Erythroblast (primary cell): ENCODE measurements around the gene PPID.
"Not testable (repeated sequence)": the region's sequence is repeated elsewhere in the genome, so short reads cannot be mapped to it uniquely, and the experiment has no call there.

Source experiments
- DNase-seq, 2 experiments: peaks; one replicate each; lab custom pipeline; 2025; lab: John Stamatoyannopoulos, UW
- GATA1 ChIP-seq: IDR thresholded peaks from 2 replicates; pipeline ENCODE4 v1.6.1; 2011; ENCODE audit warnings: low read depth, mild to moderate bottlenecking, control low read depth, low read length, moderate library complexity
- POLR2A ChIP-seq: IDR thresholded peaks from 2 replicates; pipeline ENCODE4 v1.6.1; 2011; ENCODE audit warnings: mild to moderate bottlenecking, low read length

Gene PPID

DNA sequence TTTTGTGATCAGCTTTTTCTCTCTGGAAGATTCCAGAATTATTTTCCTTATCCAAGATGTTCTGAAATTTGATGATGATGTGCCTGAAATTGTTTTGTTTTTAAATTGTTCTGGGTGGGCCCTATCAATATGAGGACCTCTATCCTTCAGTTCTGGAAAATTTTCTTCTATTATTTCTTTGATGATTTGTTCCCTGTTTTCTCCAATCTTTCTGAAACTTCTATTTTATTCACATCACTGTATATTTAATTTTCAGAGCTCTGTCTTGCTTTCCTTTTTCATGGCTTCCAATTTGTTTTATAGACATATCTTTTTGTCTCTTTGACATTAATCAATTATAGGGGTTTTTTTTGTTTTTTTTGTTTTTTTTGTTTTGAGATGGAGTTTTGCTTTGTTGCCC lies 33.4 kb upstream of the PPID start:
- TF ChIP-seq POLR2A (no peak), GATA1 (no peak)
- no peak for DNase-seq

GRCh38 chr4:158755819-158756218 lies 32.6 kb upstream of the PPID start:
- DNase-seq = not testable (repeated sequence)

- DNase-seq = no peak
- TF ChIP-seq GATA1 = no peak
- no peak for TF ChIP-seq POLR2A
Observed at GRCh38 chr4:158754385-158755180, 31.4 kb upstream of the PPID start.

GRCh38 chr4:158750379-158750778 lies 27.2 kb upstream of the PPID start:
- TF ChIP-seq GATA1 (no peak), POLR2A (no peak)
- DNase-seq = no peak

DNA sequence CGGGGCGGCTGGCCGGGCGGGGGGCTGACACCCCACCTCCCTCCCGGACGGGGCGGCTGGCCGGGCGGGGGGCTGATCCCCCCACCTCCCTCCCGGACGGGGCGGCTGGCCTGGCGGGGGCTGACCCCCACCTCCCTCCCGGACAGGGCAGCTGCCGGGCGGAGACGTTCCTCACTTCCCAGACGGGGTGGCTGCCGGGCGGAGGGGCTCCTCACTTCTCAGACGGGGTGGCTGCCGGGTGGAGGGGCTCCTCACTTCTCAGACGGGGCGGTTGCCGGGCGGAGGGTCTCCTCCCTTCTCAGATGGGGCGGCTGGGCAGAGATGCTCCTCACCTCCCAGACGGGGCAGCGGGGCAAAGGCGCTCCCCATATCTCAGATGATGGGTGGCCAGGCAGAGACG lies 23.3 kb upstream of the PPID start:
- DNase-seq = not testable (repeated sequence)

DNA sequence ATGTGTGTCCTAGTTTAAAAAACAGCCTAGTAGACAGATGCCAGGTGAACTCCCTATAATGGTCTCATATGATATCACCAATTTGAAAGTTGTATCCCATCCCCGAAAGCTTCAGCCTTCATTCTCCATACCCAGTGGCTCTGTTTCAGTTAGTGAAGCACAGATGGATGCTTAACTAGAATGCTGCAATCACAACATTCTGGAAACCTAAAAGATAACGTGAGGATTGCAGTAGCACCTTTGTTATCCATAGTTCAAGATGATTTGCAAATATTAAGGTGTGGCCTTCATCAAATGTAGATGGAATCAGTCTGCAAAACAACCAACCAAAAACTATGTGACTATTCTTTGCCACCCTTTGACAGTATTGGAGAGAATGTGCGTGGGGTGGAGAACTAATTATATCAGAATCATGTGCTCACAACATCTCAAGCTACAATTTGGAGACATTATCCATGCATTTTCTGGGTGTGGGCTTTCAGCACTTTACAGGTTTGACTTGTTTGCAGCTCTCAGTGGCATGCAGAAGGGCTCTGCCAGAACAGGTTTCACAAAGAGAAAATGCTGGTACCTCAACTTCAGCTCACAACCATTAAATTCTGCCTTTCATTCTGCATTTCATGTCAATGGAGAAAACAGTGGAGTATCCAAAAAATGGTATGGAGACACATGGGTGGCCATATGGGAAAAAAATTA lies 18.3 kb upstream of the PPID start:
- DNase-seq = no peak
- TF ChIP-seq GATA1 (no peak), POLR2A (no peak)

DNA sequence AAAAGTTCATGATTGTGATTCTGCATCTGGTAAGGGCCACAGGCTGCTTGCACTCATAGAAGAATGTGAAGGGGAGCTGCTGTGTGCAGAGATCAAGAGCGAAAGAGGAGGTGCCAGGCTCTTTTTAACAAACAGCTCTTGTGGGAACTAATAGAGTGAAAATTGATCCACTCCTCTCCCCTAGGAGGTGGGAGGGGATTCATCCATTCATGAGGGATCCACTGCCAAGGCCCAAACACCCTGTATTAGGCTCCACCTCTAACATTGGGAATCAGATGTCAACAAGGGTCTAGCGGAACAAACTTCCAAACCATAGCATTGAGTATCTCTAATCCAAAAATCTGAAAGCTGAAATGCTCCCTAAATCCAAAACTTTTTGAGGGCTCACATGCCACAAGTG lies 16.4 kb upstream of the PPID start:
- no peak for TF ChIP-seq GATA1
- no peak for DNase-seq

- TF ChIP-seq POLR2A (no peak), GATA1 (no peak)
- DNase-seq = no peak
Observed at GRCh38 chr4:158738866-158739265, 15.7 kb upstream of the PPID start.

- no peak for TF ChIP-seq GATA1
- TF ChIP-seq POLR2A = no peak
- peak; percentile 67 to 76 for DNase-seq
Observed at GRCh38 chr4:158729716-158730559, 6.7 kb upstream of the PPID start.

- no peak for DNase-seq
- no peak for TF ChIP-seq POLR2A
Observed at GRCh38 chr4:158728236-158728635, 5.0 kb upstream of the PPID start.

GRCh38 chr4:158726633-158727032 lies 3.4 kb upstream of the PPID start:
- TF ChIP-seq GATA1 (no peak), POLR2A (no peak)
- no peak for DNase-seq

- DNase-seq = no peak
- no peak for TF ChIP-seq POLR2A
- no peak for TF ChIP-seq GATA1
Observed at GRCh38 chr4:158724637-158725036, 1.4 kb upstream of the PPID start.

DNA sequence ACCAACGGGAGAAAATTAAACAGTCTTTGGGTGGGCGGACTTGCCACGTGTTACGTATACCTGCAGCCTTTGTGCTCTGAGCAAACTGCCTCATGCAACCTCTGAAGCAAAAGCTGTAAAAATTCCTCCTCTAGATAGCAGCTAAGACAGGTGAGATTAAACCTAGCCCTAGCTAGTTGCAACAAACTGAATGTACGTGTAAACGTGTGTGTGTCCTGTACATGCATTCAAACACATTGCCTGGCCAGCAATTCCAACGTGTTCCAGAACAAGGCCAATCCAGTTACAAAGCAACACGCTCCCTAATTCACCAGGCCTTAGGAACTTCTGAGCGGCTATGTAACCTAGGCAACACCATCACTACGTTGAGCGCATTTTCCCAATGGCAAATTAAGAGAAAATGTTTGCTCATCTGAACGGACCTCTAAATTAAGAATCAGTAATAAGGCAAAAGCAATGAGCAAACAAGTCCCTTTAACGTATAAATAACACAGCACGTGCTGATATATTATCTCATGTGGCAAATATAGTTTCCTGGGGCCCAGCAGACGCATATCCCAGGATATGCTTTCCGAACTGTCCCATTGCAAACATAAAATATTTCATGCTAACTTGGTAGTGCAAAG lies 792 bp downstream of the PPID start:
- DNase-seq = peak; percentile 55 to 64
- TF ChIP-seq GATA1 = no peak
- no peak for TF ChIP-seq POLR2A

GRCh38 chr4:158721680-158722079 lies 1.5 kb downstream of the PPID start:
- TF ChIP-seq POLR2A = no peak
- TF ChIP-seq GATA1 = no peak
- no peak for DNase-seq

GRCh38 chr4:158715802-158716201 lies 7.4 kb downstream of the PPID start:
- no peak for DNase-seq
- TF ChIP-seq POLR2A = no peak
- TF ChIP-seq GATA1 = no peak
